Nephron (organoid): ENCODE data around the gene SFMBT1.

ENCODE experiments used
- H3K27ac Mint-ChIP-seq, 3 experiments: 2 replicates each; pipeline ENCODE4 v1.8.0; 2020; ENCODE audit warnings: mixed read lengths in 3 of 3, mild to moderate bottlenecking in 2 of 3, moderate library complexity in 1 of 3
- H3K27me3 Mint-ChIP-seq: 2 replicates; pipeline ENCODE4 v1.8.0; 2021; ENCODE audit warnings: low read depth, mild to moderate bottlenecking, moderate library complexity, mixed read lengths
- H3K36me3 Mint-ChIP-seq: 2 replicates; pipeline ENCODE4 v1.8.0; 2020; ENCODE audit warnings: low read depth, mixed read lengths
- H3K4me1 Mint-ChIP-seq: 2 replicates; pipeline ENCODE4 v1.8.0; 2020; ENCODE audit warnings: mixed read lengths
- H3K4me3 Mint-ChIP-seq, 3 experiments: 2 replicates each; pipeline ENCODE4 v1.8.0; 2020; ENCODE audit warnings: mild to moderate bottlenecking in 3 of 3, mixed read lengths in 3 of 3, moderate library complexity in 2 of 3
- H3K9me3 Mint-ChIP-seq: 2 replicates; pipeline ENCODE4 v1.8.0; 2020; ENCODE audit warnings: mixed read lengths
- TF ChIP-seq, protein P1 (sequence below), 3 experiments: fragments of 200-600 bp; sonication (generic); IDR thresholded peaks; one replicate each; pipeline ENCODE4 v1.5.0; 2021; ENCODE audit warnings: antibody characterized with exemption in 3 of 3; ENCODE audit not compliant: unreplicated experiment in 3 of 3

Gene SFMBT1

DNA sequence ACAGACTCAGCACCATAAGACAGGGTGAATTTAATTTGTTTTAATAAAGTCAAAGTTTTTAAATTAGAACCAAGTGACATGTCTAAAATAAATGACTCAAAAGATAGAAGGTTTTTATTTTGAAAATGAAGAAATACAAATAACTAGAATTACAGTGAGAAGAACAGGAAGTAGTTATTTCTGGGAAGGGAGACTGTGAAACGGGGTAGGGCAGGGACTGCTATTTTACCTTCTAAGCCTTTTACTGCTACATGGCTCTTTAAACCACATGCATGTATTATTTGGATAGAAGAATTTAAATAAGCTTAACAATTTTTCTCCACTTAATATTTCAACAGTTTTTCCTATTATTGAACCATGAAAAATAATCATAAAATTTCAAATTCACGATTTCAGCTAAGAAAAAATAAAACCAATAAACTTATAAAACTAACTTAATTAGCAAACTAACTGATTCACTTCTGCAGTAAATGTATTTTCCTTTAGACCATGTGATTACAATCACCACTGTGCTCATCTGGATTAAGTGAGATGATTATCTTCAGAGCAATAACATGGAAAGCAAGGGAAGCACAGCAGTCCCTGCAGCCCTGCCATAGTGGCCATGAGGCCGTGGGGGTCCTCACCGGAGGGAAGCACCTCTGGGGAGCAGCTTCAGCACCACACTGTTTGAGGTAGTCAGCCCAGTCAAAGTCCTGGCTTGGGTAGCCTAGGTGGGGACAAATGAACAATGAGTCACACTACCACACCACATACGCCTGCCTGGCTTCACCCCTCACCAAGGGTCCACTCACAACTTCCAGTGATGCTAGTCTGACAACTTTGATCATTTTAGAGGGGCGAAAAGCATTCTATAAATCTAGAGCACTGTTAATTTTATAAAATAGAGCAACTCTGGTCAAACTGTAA lies 120.2 kb downstream of the SFMBT1 start:
- Mint-ChIP-seq H3K4me1 (no peaks in the 10 kb centered on the region), H3K4me3 (no peak overlapping the region), H3K36me3 (peaks cover 10% of the 10 kb centered on the region), H3K27me3 (no peaks in the 10 kb centered on the region), H3K9me3 (no peaks in the 10 kb centered on the region), H3K27ac (no peak overlapping the region)
- TF ChIP-seq, protein P1, sequence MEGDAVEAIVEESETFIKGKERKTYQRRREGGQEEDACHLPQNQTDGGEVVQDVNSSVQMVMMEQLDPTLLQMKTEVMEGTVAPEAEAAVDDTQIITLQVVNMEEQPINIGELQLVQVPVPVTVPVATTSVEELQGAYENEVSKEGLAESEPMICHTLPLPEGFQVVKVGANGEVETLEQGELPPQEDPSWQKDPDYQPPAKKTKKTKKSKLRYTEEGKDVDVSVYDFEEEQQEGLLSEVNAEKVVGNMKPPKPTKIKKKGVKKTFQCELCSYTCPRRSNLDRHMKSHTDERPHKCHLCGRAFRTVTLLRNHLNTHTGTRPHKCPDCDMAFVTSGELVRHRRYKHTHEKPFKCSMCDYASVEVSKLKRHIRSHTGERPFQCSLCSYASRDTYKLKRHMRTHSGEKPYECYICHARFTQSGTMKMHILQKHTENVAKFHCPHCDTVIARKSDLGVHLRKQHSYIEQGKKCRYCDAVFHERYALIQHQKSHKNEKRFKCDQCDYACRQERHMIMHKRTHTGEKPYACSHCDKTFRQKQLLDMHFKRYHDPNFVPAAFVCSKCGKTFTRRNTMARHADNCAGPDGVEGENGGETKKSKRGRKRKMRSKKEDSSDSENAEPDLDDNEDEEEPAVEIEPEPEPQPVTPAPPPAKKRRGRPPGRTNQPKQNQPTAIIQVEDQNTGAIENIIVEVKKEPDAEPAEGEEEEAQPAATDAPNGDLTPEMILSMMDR (IDR thresholded peaks at IDR 0.05; ENCODE audit: unreplicated experiment in 3 of 3): no peak

DNA sequence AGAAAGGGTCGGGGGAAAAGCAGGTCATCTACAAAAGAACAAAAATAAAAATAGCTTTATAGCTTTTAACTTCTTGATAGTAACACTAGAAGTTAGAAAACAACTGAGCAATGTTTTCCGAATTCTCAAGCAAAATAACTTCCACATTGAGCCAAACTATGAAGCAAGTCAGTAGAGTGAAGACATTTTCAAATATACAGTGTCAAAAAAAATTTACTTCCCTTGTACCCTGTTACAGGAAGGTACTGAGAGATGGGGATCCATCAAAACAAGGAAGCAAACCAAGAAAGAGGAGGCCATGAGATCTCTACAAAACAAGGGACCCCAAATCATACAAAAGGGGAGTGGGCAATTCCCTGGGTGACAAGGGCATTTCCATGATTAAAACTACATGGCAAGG lies 121.9 kb downstream of the SFMBT1 start:
- H3K27ac Mint-ChIP-seq: no peak overlapping the region
- H3K4me3 Mint-ChIP-seq: no peak overlapping the region
- TF ChIP-seq, protein P1 (IDR thresholded peaks at IDR 0.05; ENCODE audit: unreplicated experiment in 3 of 3): no peak
- no peaks in the 10 kb centered on the region for H3K4me1 Mint-ChIP-seq
- no peaks in the 10 kb centered on the region for H3K9me3 Mint-ChIP-seq
- no peaks in the 10 kb centered on the region for H3K27me3 Mint-ChIP-seq
- peaks cover 22% of the 10 kb centered on the region for H3K36me3 Mint-ChIP-seq

DNA sequence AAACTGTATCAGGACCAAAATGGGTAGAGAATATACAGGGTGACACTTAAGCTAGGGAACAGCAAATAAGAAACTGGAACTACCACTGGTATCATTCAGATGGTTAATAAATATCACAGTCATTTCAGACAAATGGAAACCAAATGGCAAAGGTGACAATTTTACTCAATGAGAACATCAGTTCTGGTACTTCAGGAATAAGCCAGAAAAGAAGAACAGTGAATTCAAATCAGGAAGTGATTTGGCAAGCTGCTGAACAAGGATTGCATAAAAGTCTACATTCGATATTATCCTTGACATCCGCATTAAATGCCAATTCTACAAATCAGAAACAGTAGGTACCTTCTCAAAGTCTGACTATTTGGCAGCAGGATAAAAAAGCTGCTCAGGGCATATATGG lies 125.0 kb downstream of the SFMBT1 start:
- Mint-ChIP-seq H3K9me3 (no peaks in the 10 kb centered on the region), H3K4me3 (no peak overlapping the region), H3K36me3 (peaks cover 30% of the 10 kb centered on the region), H3K4me1 (no peaks in the 10 kb centered on the region), H3K27me3 (no peaks in the 10 kb centered on the region), H3K27ac (no peak overlapping the region)
- TF ChIP-seq, protein P1 (IDR thresholded peaks at IDR 0.05; ENCODE audit: unreplicated experiment in 3 of 3): no peak

DNA sequence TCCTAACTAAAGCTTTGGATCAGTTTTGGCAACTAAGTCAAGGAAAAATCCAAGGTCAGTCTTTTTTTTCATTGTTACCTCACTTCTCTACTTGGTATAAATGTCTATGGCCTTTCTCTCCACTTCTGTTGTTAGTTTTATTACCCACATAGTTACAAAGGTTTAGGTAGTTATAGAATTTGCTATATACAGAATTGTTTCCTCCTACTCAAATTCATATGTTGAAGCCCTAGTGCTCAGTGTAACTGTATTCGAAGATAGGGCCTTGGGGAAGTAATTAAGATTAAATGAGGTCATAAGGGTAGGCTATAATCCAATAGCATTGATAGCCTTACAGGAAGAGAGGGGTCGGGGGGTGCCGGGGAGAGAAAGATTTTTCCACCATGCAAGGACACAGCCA lies 128.8 kb downstream of the SFMBT1 start:
- H3K4me1 Mint-ChIP-seq: no peaks in the 10 kb centered on the region
- TF ChIP-seq, protein P1 (IDR thresholded peaks at IDR 0.05; ENCODE audit: unreplicated experiment in 3 of 3): no peak
- no peak overlapping the region for H3K27ac Mint-ChIP-seq
- no peaks in the 10 kb centered on the region for H3K9me3 Mint-ChIP-seq
- no peaks in the 10 kb centered on the region for H3K27me3 Mint-ChIP-seq
- peaks cover 23% of the 10 kb centered on the region for H3K36me3 Mint-ChIP-seq
- H3K4me3 Mint-ChIP-seq: no peak overlapping the region

DNA sequence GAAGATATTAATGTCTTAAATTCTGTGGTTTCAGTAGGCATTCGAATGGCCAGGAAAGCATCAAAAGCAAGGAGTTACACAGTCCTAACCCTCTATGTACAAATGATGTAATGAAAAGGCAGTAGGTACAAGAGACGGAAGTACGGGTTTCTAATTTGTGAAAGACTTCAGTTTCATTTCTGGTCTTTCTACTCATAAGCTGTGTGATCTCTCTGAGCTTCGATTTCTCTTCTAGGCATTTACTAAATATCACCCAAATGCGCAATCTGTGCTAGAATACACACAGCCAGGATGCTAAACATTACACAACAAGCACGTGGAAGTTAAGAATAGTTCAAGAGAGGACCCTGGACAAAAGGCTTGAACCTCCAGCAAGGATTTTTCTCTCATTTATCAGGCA lies 130.6 kb downstream of the SFMBT1 start:
- H3K9me3 Mint-ChIP-seq: no peaks in the 10 kb centered on the region
- no peak overlapping the region for H3K4me3 Mint-ChIP-seq
- no peak overlapping the region for H3K27ac Mint-ChIP-seq
- no peaks in the 10 kb centered on the region for H3K27me3 Mint-ChIP-seq
- H3K4me1 Mint-ChIP-seq: no peaks in the 10 kb centered on the region
- H3K36me3 Mint-ChIP-seq: peaks cover 27% of the 10 kb centered on the region
- TF ChIP-seq, protein P1 (IDR thresholded peaks at IDR 0.05; ENCODE audit: unreplicated experiment in 3 of 3): no peak
